ENCODE results near the gene TIMM8A. TPM values are rescaled to one million over a fixed set of nuclear protein-coding genes. Genes with fewer than 3 reads are reported as not detected.

TIMM8A gene
- total RNA-seq, 2 donors from 2014 or later, result 18.5 to 20.7 TPM

DNA sequence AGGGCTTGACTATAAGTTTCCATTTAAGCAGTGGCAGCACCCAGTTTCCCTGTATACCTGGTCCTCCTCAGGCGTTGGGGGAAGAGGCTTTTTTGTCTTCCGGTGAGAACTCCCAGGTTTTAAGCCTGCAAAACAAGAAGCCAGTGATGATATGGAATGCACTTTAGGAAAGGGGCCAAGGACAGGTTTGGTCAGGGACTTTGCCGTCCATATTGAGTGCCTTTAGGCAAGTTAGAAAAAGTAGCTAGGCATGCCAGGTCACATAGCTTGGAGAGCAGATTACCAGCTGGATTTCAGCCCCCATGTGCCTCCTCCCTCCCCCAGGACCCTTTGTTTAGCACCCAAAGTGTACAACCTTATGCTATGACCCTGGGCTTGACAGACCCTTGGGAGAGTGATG, 13.6 kb upstream of the TIMM8A start:
- Histone ChIP-seq H3K9me3 (ENCODE audit: control insufficient read depth, low read length) (no peaks in the 10 kb centered on the region), H3K4me1 (ENCODE audit: control insufficient read depth, insufficient read depth, low read length) (no peaks in the 10 kb centered on the region), H3K27ac (ENCODE audit: low read depth, low read length) (no peak overlapping the region), H3K27me3 (ENCODE audit: control insufficient read depth, insufficient read depth, low read length, poor library complexity, severe bottlenecking) (no peaks in the 10 kb centered on the region), H3K4me3 (ENCODE audit: low read length) (no peak overlapping the region), H3K36me3 (ENCODE audit: control insufficient read depth, insufficient read depth, low read length) (no peaks in the 10 kb centered on the region), H3K9ac (ENCODE audit: extremely low read depth, low read length, poor library complexity, severe bottlenecking) (no peak overlapping the region)
- Mint-ChIP-seq H3K36me3 (ENCODE audit: low read depth) (no peaks in the 10 kb centered on the region), H3K27ac (no peak overlapping the region), H3K4me1 (peaks cover 17% of the 10 kb centered on the region), H3K9me3 (peaks cover 61% of the 10 kb centered on the region), H3K27me3 (ENCODE audit: insufficient read depth) (peaks cover 2% of the 10 kb centered on the region), H3K4me3 (no peak overlapping the region)
- WGBS, 2 experiments (ENCODE audit: insufficient coverage in 1 of 2, insufficient read length in 1 of 2), result 60 to 95% methylated on average over 1 to 3 of the region's 3 CpGs
- TF ChIP-seq, protein P1, sequence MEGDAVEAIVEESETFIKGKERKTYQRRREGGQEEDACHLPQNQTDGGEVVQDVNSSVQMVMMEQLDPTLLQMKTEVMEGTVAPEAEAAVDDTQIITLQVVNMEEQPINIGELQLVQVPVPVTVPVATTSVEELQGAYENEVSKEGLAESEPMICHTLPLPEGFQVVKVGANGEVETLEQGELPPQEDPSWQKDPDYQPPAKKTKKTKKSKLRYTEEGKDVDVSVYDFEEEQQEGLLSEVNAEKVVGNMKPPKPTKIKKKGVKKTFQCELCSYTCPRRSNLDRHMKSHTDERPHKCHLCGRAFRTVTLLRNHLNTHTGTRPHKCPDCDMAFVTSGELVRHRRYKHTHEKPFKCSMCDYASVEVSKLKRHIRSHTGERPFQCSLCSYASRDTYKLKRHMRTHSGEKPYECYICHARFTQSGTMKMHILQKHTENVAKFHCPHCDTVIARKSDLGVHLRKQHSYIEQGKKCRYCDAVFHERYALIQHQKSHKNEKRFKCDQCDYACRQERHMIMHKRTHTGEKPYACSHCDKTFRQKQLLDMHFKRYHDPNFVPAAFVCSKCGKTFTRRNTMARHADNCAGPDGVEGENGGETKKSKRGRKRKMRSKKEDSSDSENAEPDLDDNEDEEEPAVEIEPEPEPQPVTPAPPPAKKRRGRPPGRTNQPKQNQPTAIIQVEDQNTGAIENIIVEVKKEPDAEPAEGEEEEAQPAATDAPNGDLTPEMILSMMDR (conservative IDR thresholded peaks at IDR 0.05), result no peak
- no peak for DNase-seq

DNA sequence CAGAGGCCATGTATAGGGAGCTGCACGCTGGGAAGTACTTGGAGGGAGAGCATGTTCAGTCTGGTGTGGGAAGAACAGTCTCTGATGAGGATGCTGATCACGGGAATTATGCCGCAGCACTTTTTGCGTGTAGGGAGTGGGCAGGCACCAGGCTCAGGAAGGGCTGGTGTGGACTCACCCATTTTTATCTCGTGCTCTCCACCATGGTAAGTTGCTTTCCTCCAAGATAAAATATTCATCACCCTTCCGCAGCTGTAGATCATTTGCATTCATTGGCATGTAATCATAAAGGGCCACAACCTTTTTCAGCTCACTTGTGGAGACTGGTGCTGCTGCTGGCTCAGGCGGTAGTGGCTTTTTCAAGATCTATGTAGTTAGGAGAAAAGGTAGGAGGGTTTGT, 11.8 kb upstream of the TIMM8A start:
- Mint-ChIP-seq H3K36me3 (ENCODE audit: low read depth) (no peaks in the 10 kb centered on the region), H3K4me3 (no peak overlapping the region), H3K27ac (no peak overlapping the region), H3K27me3 (ENCODE audit: insufficient read depth) (peaks cover 9% of the 10 kb centered on the region), H3K9me3 (peaks cover 70% of the 10 kb centered on the region), H3K4me1 (peaks cover 17% of the 10 kb centered on the region)
- H3K36me3 ChIP-seq (ENCODE audit: control insufficient read depth, insufficient read depth, low read length), result no peaks in the 10 kb centered on the region
- H3K4me1 ChIP-seq (ENCODE audit: control insufficient read depth, insufficient read depth, low read length), result no peaks in the 10 kb centered on the region
- no peak overlapping the region for H3K9ac ChIP-seq (ENCODE audit: extremely low read depth, low read length, poor library complexity, severe bottlenecking)
- no peaks in the 10 kb centered on the region for H3K9me3 ChIP-seq (ENCODE audit: control insufficient read depth, low read length)
- H3K27ac ChIP-seq (ENCODE audit: low read depth, low read length), result no peak overlapping the region
- peaks cover 6% of the 10 kb centered on the region for H3K27me3 ChIP-seq (ENCODE audit: control insufficient read depth, insufficient read depth, low read length, poor library complexity, severe bottlenecking)
- WGBS, 2 experiments (ENCODE audit: insufficient coverage in 1 of 2, insufficient read length in 1 of 2), result 87 to 97% methylated on average over 4 to 6 of the region's 7 CpGs
- TF ChIP-seq, protein P1 (conservative IDR thresholded peaks at IDR 0.05), result no peak
- no peak overlapping the region for H3K4me3 ChIP-seq (ENCODE audit: low read length)
- no peak for DNase-seq

DNA sequence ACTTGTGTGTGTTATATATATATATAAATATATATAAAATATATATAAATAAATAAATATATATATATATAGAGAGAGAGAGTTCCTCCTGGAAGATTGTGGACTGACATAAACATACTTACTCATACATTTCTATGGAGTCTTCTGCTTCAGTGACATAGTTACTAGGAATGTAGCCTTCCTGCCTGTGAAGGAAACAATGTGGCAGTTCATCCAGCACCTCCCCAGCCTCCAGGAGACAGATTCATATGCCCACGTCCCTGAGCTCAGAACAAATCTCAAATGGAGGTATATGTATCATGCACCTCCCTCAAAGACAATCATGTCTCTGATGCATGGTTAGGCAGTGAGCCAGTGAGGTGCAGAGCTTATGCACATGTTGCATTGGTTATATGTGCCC, 11.4 kb upstream of the TIMM8A start:
- no peak overlapping the region for H3K4me3 Mint-ChIP-seq
- H3K4me1 Mint-ChIP-seq, result peaks cover 17% of the 10 kb centered on the region
- 86% methylated on average over 1 of the region's 1 CpG; no CpG with 5 or more reads in 1 of the 2 experiments for WGBS, 2 experiments (ENCODE audit: insufficient coverage in 1 of 2, insufficient read length in 1 of 2)
- H3K9me3 Mint-ChIP-seq, result peaks cover 71% of the 10 kb centered on the region
- DNase-seq, result no peak
- TF ChIP-seq, protein P1 (conservative IDR thresholded peaks at IDR 0.05), result no peak
- H3K4me1 ChIP-seq (ENCODE audit: control insufficient read depth, insufficient read depth, low read length), result no peaks in the 10 kb centered on the region
- peaks cover 6% of the 10 kb centered on the region for H3K27me3 ChIP-seq (ENCODE audit: control insufficient read depth, insufficient read depth, low read length, poor library complexity, severe bottlenecking)
- H3K27ac Mint-ChIP-seq, result no peak overlapping the region
- H3K9ac ChIP-seq (ENCODE audit: extremely low read depth, low read length, poor library complexity, severe bottlenecking), result no peak overlapping the region
- no peaks in the 10 kb centered on the region for H3K36me3 ChIP-seq (ENCODE audit: control insufficient read depth, insufficient read depth, low read length)
- no peak overlapping the region for H3K4me3 ChIP-seq (ENCODE audit: low read length)
- H3K9me3 ChIP-seq (ENCODE audit: control insufficient read depth, low read length), result no peaks in the 10 kb centered on the region
- peaks cover 7% of the 10 kb centered on the region for H3K27me3 Mint-ChIP-seq (ENCODE audit: insufficient read depth)
- no peaks in the 10 kb centered on the region for H3K36me3 Mint-ChIP-seq (ENCODE audit: low read depth)
- H3K27ac ChIP-seq (ENCODE audit: low read depth, low read length), result no peak overlapping the region
